HL-60 (cell line): ENCODE measurements around the gene USH2A.

Experiments used
- DNase-seq, 2 experiments: peaks; one replicate each; pipeline ENCODE4 v3.0.0-alpha.2; 2010 to 2020; ENCODE audit warnings: low read depth in 1 of 2, low spot score in 1 of 2
- H3K27ac ChIP-seq: fragments of 250-450 bp; sonication (Bioruptor Pico); replicated peaks from 2 replicates; pipeline ENCODE4 v1.5.1; 2020; ENCODE audit warnings: mild to moderate bottlenecking, moderate library complexity
- H3K27me3 ChIP-seq: fragments of 250-450 bp; sonication (Bioruptor Pico); 2 replicates; pipeline ENCODE4 v1.5.1; 2021; ENCODE audit warnings: mild to moderate bottlenecking, moderate library complexity; ENCODE audit not compliant: insufficient read depth, poor library complexity, severe bottlenecking
- H3K4me3 ChIP-seq: replicated peaks from 2 replicates; pipeline ENCODE4 v1.5.1; 2011; ENCODE audit warnings: mild to moderate bottlenecking, control low read depth, low read length; ENCODE audit not compliant: insufficient read depth
- GABPA ChIP-seq: IDR thresholded peaks from 2 replicates; pipeline ENCODE4 v1.6.1; 2012; ENCODE audit warnings: low read depth
- POLR2AphosphoS5 ChIP-seq: IDR thresholded peaks from 2 replicates; pipeline ENCODE4 v1.6.1; 2012; ENCODE audit warnings: low read depth
- REST ChIP-seq: IDR thresholded peaks from 2 replicates; pipeline ENCODE4 v1.6.1; 2012; ENCODE audit warnings: low read depth; ENCODE audit not compliant: insufficient replicate concordance
- SPI1 ChIP-seq: IDR thresholded peaks from 2 replicates; pipeline ENCODE4 v1.6.1; 2012; ENCODE audit warnings: low read depth, mild to moderate bottlenecking, borderline replicate concordance
- TF ChIP-seq, protein P1 (sequence below): IDR thresholded peaks from one replicate; pipeline ENCODE4 v1.5.1; 2011; ENCODE audit warnings: low read length, control low read depth, inconsistent platforms; ENCODE audit not compliant: insufficient read depth

The USH2A gene

GRCh38 chr1:216183007-216183406 is 240.2 kb downstream of the USH2A start:
- DNase-seq, result no peak
- TF ChIP-seq GABPA, result no peak
- TF ChIP-seq POLR2AphosphoS5, result no peak
- no peak for TF ChIP-seq REST
- no peak for TF ChIP-seq SPI1
- TF ChIP-seq, protein P1, sequence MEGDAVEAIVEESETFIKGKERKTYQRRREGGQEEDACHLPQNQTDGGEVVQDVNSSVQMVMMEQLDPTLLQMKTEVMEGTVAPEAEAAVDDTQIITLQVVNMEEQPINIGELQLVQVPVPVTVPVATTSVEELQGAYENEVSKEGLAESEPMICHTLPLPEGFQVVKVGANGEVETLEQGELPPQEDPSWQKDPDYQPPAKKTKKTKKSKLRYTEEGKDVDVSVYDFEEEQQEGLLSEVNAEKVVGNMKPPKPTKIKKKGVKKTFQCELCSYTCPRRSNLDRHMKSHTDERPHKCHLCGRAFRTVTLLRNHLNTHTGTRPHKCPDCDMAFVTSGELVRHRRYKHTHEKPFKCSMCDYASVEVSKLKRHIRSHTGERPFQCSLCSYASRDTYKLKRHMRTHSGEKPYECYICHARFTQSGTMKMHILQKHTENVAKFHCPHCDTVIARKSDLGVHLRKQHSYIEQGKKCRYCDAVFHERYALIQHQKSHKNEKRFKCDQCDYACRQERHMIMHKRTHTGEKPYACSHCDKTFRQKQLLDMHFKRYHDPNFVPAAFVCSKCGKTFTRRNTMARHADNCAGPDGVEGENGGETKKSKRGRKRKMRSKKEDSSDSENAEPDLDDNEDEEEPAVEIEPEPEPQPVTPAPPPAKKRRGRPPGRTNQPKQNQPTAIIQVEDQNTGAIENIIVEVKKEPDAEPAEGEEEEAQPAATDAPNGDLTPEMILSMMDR, result no peak
- no peak overlapping the region for H3K27ac ChIP-seq
- no peak overlapping the region for H3K4me3 ChIP-seq
- H3K27me3 ChIP-seq, result no peaks in the 10 kb centered on the region

GRCh38 chr1:216181590-216181989 is 241.7 kb downstream of the USH2A start:
- Histone ChIP-seq H3K27me3 (no peaks in the 10 kb centered on the region), H3K4me3 (no peak overlapping the region), H3K27ac (no peak overlapping the region)
- TF ChIP-seq GABPA (no peak), SPI1 (no peak), REST (no peak), POLR2AphosphoS5 (no peak)
- TF ChIP-seq, protein P1, result no peak
- no peak for DNase-seq

DNA sequence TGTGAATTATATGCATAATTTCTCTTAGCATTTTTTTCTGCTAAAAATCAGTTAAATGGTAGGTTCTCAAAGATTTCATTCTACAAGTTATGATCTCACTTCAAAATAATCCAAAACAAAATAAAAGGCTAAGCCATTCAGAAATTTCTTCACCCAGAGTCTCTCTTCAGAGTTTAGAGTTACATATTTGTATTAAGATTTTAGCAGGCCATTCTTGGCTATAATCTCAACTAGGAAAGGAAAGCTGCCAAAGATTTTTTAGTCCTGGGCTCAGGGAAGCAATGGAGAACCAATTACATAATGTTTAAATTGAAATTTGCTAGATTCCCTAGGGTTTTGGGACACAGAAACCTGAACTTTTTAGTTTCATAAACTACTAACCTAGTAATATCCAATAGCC is 245.0 kb downstream of the USH2A start:
- Histone ChIP-seq H3K27me3 (no peaks in the 10 kb centered on the region), H3K27ac (no peak overlapping the region), H3K4me3 (no peak overlapping the region)
- no peak for DNase-seq
- TF ChIP-seq SPI1 (no peak), REST (no peak), GABPA (no peak), POLR2AphosphoS5 (no peak)
- TF ChIP-seq, protein P1, result no peak
